LNCaP clone FGC (cell line): ENCODE results near the gene NDUFV1.

Source experiments
- DNase-seq: peaks from one replicate; pipeline ENCODE4 v3.0.0-alpha.2; 2011; ENCODE audit warnings: low read depth
- H3K4me3 ChIP-seq: 2 replicates; pipeline ENCODE4 v1.5.1; 2011; ENCODE audit warnings: mild to moderate bottlenecking, low read depth, low read length, control low read depth
- TF ChIP-seq, protein P1 (sequence below): IDR thresholded peaks from 2 replicates; pipeline ENCODE4 v1.5.1; 2012; ENCODE audit warnings: mild to moderate bottlenecking; ENCODE audit not compliant: control insufficient read depth, insufficient read depth; ENCODE audit errors: extremely low read depth

Gene NDUFV1

DNA sequence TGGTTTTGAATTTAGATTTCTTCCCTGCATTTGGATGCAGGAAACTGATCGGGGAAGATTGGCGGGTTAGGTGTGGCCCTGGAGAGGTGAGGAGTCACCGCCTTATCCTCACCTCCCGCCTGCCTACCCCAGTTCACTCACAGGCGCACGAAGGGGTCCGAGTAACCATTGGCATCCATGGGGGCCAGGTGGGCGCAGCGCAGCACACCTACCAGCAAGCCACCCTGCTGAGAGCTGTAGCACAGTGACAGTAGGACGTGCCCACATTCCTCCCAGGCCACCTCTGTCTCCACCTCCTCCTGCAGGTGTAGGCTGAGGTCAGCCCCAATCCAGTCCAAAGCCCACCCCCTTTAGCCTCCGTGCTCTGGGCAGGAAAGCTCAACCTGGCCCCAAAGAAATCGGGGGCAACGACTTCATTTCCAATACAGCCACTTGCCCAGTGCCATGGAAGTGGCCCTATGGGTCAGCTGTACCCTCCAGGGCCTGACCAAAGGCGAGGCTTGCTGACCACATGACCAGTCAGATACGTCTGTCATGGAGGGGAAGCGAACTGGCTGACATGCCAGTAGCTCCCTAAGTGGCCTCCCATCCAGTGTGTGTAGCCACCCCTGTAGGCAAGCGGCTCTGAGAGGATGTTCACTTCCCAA lies 6.7 kb downstream of the NDUFV1 start:
- H3K4me3 ChIP-seq, result no peak overlapping the region
- TF ChIP-seq, protein P1, sequence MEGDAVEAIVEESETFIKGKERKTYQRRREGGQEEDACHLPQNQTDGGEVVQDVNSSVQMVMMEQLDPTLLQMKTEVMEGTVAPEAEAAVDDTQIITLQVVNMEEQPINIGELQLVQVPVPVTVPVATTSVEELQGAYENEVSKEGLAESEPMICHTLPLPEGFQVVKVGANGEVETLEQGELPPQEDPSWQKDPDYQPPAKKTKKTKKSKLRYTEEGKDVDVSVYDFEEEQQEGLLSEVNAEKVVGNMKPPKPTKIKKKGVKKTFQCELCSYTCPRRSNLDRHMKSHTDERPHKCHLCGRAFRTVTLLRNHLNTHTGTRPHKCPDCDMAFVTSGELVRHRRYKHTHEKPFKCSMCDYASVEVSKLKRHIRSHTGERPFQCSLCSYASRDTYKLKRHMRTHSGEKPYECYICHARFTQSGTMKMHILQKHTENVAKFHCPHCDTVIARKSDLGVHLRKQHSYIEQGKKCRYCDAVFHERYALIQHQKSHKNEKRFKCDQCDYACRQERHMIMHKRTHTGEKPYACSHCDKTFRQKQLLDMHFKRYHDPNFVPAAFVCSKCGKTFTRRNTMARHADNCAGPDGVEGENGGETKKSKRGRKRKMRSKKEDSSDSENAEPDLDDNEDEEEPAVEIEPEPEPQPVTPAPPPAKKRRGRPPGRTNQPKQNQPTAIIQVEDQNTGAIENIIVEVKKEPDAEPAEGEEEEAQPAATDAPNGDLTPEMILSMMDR, result no peak
- no peak for DNase-seq

DNA sequence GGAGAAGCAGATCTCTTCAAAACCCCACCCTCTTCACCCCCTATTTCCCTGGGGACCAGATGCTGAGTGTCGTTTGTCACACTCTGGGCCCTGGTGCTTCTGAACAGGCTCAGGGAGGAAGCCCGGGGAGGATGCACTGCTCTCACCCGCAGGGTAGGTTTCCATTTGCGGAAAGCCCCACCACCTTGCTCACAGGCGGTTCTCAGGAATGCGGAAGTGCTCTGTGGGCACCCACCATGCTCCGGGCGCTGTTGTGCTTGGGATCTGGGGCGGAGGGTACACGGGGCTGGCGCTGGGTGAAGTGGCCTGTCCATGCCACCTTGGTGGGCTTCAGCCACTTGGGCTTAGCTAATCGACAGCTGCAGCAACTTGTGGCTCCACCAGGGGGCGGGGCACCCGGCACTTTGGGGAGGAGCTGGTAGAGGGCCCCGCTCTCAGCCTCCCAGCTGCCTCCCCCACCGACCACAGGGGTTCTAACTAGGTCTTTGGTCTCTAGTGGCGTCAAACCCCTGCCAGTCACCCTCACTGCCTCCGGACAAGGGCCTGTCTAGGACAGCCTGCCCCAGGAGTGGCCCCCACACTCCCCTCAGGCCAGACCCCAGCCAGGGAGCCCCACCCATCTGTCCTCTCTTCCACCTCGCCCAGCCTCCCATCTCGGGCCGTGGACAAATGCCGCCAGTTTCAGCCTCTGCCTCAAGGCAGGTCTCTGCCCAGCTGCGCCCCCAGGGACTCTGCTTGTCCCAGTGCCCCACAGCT lies 7.4 kb downstream of the NDUFV1 start:
- TF ChIP-seq, protein P1, result peak; percentile 63
- no peak for DNase-seq
- H3K4me3 ChIP-seq, result no peak overlapping the region

DNA sequence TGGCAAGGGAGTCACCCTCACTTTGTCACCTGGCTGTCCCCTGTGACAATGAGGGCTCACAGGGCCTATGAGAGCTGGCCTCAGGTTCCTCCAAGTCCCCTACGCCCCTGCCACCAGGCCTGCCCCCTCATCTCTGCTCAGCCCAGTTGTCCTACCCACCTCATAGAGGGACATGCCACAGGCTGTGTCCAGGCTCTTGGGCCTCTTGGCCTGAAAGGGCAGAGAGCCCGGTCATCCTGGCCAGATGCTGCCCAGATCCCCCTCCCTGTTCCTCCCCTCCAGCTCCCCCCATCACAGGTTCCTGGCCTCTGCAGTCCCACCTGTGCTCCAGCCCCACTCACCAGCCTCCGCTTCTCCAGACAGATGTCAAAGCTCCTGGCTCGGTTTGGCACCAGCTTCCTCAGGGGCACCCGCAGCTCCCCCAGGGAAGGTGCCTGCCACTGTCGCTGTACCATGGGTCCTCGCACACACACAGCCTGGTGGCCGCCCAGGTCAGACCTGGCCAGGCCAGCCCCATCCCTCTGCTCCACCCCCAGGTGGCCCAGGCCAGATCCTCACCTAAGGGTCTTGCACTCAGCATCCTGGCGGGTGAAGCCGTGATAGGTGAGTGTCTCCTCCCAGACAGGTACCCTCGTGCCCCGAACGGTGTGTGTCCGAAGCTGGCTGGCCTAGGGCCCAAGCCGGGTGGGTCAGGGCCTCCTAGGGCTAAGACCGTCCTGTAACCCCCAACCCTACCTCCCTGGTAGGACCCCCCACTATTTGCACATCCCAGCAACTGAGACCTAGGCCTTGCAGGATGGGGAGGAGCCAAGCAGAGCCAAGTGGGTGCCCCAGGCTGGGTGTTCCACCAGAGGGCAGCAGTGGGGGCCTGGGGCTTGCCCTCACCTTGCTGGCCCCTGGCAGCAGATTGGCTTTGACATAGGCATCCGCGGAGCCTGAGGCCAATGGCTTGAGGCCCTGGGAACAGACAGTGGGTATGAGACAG lies 8.3 kb downstream of the NDUFV1 start:
- peak; percentile 19 for DNase-seq
- H3K4me3 ChIP-seq, result no peak overlapping the region
- TF ChIP-seq, protein P1, result peak; percentile 69

DNA sequence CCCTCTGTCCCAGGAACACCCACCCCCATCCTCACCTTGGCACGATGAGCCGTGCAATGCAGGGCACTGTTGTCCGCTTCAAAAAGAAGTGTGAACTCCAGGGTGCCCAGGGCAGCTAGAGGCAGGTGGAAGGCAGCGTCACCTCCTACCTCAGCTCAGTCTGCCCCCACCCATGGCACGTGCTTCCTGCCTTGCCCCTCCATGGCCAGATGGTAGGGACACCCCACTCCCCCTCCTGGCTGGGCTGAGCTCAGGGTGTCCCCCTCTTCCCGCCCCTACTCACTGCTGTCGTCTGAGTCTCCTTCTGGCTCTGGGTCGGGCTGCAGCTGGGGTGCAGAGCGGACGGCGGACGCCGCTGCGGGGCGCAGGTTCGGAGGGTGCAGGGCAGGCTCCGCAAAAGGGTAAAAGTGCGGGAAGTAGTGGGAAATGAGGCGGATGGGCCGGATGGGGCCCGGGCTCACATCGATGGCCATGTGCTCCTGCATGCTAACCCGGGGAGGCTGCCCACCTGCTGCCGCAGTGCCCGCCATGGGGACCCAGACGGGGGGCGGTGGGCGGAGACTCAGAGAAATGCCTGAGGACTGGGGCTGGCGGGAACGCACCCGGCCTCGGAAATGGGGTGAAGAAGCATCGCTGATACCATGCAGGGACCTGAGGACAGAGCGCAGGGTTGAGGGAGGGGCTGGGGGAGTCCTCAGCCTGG lies 9.1 kb downstream of the NDUFV1 start:
- TF ChIP-seq, protein P1, result no peak
- no peak for DNase-seq

DNA sequence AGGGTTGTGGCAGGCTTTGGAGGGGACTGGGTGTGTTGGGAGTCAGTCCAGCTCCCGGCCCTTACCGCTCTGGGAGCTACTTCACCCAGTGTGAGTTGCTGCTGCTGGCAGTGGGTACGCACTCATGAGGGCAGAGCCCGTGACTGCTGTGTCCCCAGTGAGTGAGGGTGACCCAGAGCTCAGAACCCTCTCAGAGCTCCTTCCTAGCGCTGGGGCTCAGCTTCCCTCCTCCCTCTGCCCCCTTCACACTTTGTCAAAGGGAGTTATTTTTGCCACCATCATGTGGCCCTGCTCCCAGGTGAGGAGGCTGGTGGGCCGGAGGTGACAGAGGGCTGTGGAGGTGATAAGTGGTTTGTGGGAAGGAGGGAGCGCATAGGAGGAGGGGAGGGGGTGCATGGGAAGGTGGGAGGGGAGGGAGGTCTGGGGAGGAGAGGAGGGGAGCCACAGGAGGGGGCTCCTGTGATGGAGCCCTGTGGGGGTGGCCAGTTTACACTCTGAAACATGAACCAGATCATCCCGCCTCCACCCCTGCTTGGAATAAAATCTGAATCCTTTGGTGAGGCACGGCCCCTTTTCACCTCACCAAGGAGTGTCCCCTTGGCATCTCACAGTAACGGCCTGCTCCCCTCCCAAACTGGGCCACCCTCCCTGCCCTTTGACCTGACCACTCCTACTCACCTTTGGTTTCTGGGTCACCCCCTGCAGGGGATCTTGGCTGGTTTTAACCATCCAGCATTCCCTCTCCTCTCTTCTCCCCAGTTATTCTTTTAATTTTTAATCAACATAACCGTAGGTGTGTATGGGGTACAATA lies 9.9 kb downstream of the NDUFV1 start:
- TF ChIP-seq, protein P1, result no peak
- no peak for DNase-seq
- H3K4me3 ChIP-seq, result no peak overlapping the region

More for the DNA sequence above, 9.1 kb downstream of the NDUFV1 start:
- no peak overlapping the region for H3K4me3 ChIP-seq
